GM12874 (cell line): ENCODE data around the gene VPS13A.

Experiments used
- CTCF ChIP-seq: IDR thresholded peaks from 2 replicates; pipeline ENCODE4 v1.5.1; 2011; ENCODE audit warnings: low read depth, mild to moderate bottlenecking, control low read depth, low read length, moderate library complexity; ENCODE audit not compliant: insufficient read depth

The VPS13A gene

GRCh38 chr9:77440057-77440456 is 262.7 kb downstream of the VPS13A start:
- TF ChIP-seq CTCF, result no peak

GRCh38 chr9:77442436-77442835 is 265.1 kb downstream of the VPS13A start:
- TF ChIP-seq CTCF, result no peak

GRCh38 chr9:77447646-77448045 is 270.3 kb downstream of the VPS13A start:
- TF ChIP-seq CTCF, result no peak

- no peak for TF ChIP-seq CTCF
Measured at GRCh38 chr9:77449240-77450084, 272.1 kb downstream of the VPS13A start.

GRCh38 chr9:77450085-77450475 is 272.7 kb downstream of the VPS13A start:
- TF ChIP-seq CTCF, result no peak

- TF ChIP-seq CTCF, result no peak
Measured at GRCh38 chr9:77451507-77451906, 274.2 kb downstream of the VPS13A start.

- TF ChIP-seq CTCF, result no peak
Measured at GRCh38 chr9:77453825-77454647, 276.7 kb downstream of the VPS13A start.
